GM21423 (cell line): Measurements from ENCODE around the gene S1PR5.

ENCODE experiments used
- ATAC-seq: cut with Tn5 transposase; IDR thresholded peaks from one replicate; pipeline ENCODE4 v1.9.1; 2021; ENCODE audit warnings: mild to moderate bottlenecking, moderate library complexity; ENCODE audit not compliant: unreplicated experiment

Gene S1PR5

GRCh38 chr19:10473192-10473591 lies 44.1 kb downstream of the S1PR5 start:
- ATAC-seq, result no peak

- ATAC-seq, result no peak
Measured at GRCh38 chr19:10471909-10472308, 45.3 kb downstream of the S1PR5 start.

DNA sequence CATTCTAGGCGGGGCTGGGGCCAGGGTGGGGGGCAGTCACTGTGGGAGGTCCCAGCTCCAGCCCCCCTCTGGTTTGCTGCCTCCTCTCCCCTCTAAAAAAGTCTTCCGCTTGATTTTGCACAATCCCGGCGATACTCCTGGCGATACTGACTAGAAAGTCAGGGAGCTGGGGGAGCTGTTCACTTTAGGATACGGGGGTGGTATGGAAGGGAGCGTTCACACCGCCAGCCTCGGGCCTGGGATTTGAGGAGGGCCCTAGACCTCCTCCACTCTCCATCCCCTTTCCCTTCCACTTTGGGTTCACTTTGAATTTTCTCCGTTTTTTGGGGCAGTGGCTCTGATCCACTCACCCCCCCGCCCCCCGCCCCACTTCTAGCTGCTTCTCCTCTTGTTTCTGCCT lies 49.1 kb downstream of the S1PR5 start:
- ATAC-seq, result no peak

DNA sequence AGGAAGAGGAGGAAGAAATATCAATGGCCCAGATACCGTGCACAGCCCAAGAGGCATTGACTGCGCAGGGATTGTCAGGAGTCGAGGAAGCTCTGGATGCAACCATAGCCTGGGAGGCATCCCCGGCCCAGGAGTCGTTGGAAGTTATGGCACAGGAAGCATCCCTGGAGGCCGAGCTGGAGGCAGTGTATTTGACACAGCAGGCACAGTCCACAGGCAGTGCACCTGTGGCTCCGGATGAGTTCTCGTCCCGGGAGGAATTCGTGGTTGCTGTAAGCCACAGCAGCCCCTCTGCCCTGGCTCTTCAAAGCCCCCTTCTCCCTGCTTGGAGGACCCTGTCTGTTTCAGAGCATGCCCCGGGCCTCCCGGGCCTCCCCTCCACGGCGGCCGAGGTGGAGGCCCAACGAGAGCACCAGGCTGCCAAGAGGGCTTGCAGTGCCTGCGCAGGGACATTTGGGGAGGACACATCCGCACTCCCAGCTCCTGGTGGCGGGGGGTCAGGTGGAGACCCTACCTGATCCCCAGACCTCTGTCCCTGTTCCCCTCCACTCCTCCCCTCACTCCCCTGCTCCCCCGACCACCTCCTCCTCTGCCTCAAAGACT lies 50.0 kb downstream of the S1PR5 start:
- ATAC-seq, result no peak

- ATAC-seq, result no peak
Measured at GRCh38 chr19:10464456-10464855, 52.8 kb downstream of the S1PR5 start.
